Smooth muscle cell (in vitro differentiated cells): ENCODE data around the gene SHISA7. TPM values are rescaled to one million over a fixed set of nuclear protein-coding genes. Genes with fewer than 3 reads are reported as not detected.

Source experiments
- DNase-seq: peaks from one replicate; lab custom pipeline; 2025; ENCODE audit not compliant: unreplicated experiment; lab: John Stamatoyannopoulos, UW
- H2AFZ ChIP-seq: fragments of 200-600 bp; sonication (generic); 2 replicates; pipeline ENCODE4 v1.6.0; 2016; ENCODE audit warnings: antibody characterized with exemption, low read depth, mild to moderate bottlenecking
- H3F3A ChIP-seq: fragments of 200-600 bp; sonication (generic); 2 replicates; pipeline ENCODE4 v1.6.0; 2017; ENCODE audit warnings: antibody characterized with exemption, low read depth
- H3K27ac ChIP-seq: fragments of 200-600 bp; sonication (generic); 2 replicates; pipeline ENCODE4 v1.5.1; 2016; ENCODE audit warnings: low read depth, mild to moderate bottlenecking
- H3K27me3 ChIP-seq: fragments of 200-600 bp; sonication (generic); 2 replicates; pipeline ENCODE4 v1.6.1; 2016; ENCODE audit warnings: low read depth, mild to moderate bottlenecking
- H3K36me3 ChIP-seq: fragments of 200-600 bp; sonication (generic); 2 replicates; pipeline ENCODE4 v1.5.1; 2016; ENCODE audit warnings: low read depth
- H3K4me1 ChIP-seq: fragments of 200-600 bp; sonication (generic); 2 replicates; pipeline ENCODE4 v1.5.1; 2016; ENCODE audit warnings: low read depth
- H3K4me2 ChIP-seq: fragments of 200-600 bp; sonication (generic); 2 replicates; pipeline ENCODE4 v1.6.0; 2016; ENCODE audit warnings: mild to moderate bottlenecking
- H3K4me3 ChIP-seq: fragments of 200-600 bp; sonication (generic); 2 replicates; pipeline ENCODE4 v1.5.1; 2016; ENCODE audit warnings: mild to moderate bottlenecking
- H3K79me2 ChIP-seq: fragments of 200-600 bp; sonication (generic); 2 replicates; pipeline ENCODE4 v1.6.0; 2016; ENCODE audit warnings: low read depth, mild to moderate bottlenecking
- H3K9ac ChIP-seq: fragments of 200-600 bp; sonication (generic); 2 replicates; pipeline ENCODE4 v1.6.0; 2016; ENCODE audit warnings: low read depth
- H3K9me3 ChIP-seq: fragments of 200-600 bp; sonication (generic); replicated peaks from 2 replicates; pipeline ENCODE4 v1.5.1; 2016; ENCODE audit warnings: low read depth
- H4K20me1 ChIP-seq: fragments of 200-600 bp; sonication (generic); 2 replicates; pipeline ENCODE4 v1.6.0; 2016; ENCODE audit warnings: low read depth
- WGBS: methylation state at CpG from one replicate; pipeline ENCODE4 v1.1.7; 2016; ENCODE audit warnings: low lambda C conversion rate; 5-methylcytosine and 5-hydroxymethylcytosine counted together
- polyA plus RNA-seq: library from polyadenylated mRNA; unstranded; fragments of >200 nt; fragmentation: Nextera tagmentation; extraction: Ambion mirVana; gene quantifications from 2 replicates; pipeline ENCODE4 v1.2.1, GENCODE V29; 2016
- total RNA-seq: library from RNA; depleted of rRNA; stranded (reverse); fragments of >200 nt; gene quantifications from 2 replicates; pipeline ENCODE4 v1.2.3, GENCODE V29; 2014
- TF ChIP-seq, protein P1 (sequence below): fragments of 200-600 bp; sonication (generic); IDR thresholded peaks from 2 replicates; pipeline ENCODE4 v1.5.1; 2017; ENCODE audit warnings: borderline replicate concordance, mild to moderate bottlenecking, antibody characterized with exemption; ENCODE audit not compliant: insufficient read depth, poor library complexity, severe bottlenecking

Gene SHISA7
- total and polyA plus RNA-seq, 2 experiments from 2014 or later = not detected

DNA sequence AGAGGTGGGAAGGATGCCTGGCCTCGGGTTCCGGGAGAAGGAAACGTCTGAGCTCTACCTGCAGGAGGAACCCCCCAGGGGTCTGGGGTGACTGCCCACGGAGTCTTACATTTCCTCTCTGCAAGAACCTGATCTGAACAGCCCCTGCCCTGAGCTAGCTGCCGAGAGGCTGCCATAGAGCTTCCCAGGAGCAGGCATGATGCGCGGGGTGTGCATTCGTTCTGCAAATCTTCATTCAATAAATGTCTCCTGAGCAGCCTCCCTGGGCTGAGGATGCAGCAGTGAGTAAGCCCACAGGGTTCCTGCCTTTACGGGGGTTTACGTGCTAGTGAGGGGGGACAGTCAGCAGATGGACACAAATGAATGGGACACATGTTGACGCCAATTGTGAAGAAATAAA lies 1.5 kb upstream of the SHISA7 start:
- H3K4me2 ChIP-seq = no peak overlapping the region
- H3K27me3 ChIP-seq = peaks cover 83% of the 10 kb centered on the region
- no peaks in the 10 kb centered on the region for H3K4me1 ChIP-seq
- WGBS = 61% methylated on average over 11 of the region's 11 CpGs
- no peaks in the 10 kb centered on the region for H3K9me3 ChIP-seq
- no peaks in the 10 kb centered on the region for H3K79me2 ChIP-seq
- no peaks in the 10 kb centered on the region for H4K20me1 ChIP-seq
- no peak overlapping the region for H3K27ac ChIP-seq
- no peaks in the 10 kb centered on the region for H3K36me3 ChIP-seq
- DNase-seq = no peak
- H3F3A ChIP-seq = no peaks in the 10 kb centered on the region
- H2AFZ ChIP-seq = no peak overlapping the region
- H3K4me3 ChIP-seq = no peak overlapping the region
- H3K9ac ChIP-seq = no peak overlapping the region
- TF ChIP-seq, protein P1, sequence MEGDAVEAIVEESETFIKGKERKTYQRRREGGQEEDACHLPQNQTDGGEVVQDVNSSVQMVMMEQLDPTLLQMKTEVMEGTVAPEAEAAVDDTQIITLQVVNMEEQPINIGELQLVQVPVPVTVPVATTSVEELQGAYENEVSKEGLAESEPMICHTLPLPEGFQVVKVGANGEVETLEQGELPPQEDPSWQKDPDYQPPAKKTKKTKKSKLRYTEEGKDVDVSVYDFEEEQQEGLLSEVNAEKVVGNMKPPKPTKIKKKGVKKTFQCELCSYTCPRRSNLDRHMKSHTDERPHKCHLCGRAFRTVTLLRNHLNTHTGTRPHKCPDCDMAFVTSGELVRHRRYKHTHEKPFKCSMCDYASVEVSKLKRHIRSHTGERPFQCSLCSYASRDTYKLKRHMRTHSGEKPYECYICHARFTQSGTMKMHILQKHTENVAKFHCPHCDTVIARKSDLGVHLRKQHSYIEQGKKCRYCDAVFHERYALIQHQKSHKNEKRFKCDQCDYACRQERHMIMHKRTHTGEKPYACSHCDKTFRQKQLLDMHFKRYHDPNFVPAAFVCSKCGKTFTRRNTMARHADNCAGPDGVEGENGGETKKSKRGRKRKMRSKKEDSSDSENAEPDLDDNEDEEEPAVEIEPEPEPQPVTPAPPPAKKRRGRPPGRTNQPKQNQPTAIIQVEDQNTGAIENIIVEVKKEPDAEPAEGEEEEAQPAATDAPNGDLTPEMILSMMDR = no peak

DNA sequence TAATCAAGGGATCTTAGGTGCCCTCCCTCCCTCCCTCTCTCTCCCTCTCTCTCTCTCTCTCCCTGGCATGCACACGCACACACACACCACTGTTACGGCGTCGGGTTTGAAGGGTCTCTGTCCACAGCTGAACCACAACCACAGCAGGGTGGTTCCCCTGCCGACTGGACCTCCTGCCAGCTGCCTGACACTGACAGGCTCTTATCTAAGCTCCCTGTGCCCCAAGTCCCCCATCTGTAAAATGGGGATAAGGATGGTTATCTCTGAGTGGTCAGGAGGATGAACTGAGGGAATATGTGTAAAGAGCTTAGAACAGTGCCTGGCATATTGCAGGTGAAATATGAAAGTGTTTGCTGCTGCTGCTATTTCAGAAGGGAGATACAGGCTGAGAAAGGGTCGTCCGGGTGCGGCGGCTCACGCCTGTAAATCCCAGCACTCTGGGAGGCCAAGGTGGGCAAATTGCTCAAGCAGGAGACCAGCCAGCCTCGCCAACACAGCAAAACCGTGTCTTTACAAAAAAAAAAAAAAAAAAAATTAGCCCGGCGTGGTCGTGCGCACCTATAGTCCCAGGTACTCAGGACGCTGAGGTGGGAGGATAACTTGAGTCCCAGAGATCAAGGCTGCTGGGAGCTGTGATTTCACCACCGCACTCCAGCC lies 852 bp upstream of the SHISA7 start:
- Histone ChIP-seq H4K20me1 (no peaks in the 10 kb centered on the region), H3K36me3 (no peaks in the 10 kb centered on the region), H3K4me2 (no peak overlapping the region), H3K9me3 (no peaks in the 10 kb centered on the region), H3F3A (no peaks in the 10 kb centered on the region), H3K79me2 (no peaks in the 10 kb centered on the region), H3K4me3 (no peak overlapping the region), H2AFZ (no peak overlapping the region), H3K27ac (no peak overlapping the region), H3K9ac (no peak overlapping the region), H3K4me1 (no peaks in the 10 kb centered on the region), H3K27me3 (peaks cover 83% of the 10 kb centered on the region)
- WGBS = 58% methylated on average over 17 of the region's 18 CpGs
- TF ChIP-seq, protein P1 = no peak
- no peak for DNase-seq

DNA sequence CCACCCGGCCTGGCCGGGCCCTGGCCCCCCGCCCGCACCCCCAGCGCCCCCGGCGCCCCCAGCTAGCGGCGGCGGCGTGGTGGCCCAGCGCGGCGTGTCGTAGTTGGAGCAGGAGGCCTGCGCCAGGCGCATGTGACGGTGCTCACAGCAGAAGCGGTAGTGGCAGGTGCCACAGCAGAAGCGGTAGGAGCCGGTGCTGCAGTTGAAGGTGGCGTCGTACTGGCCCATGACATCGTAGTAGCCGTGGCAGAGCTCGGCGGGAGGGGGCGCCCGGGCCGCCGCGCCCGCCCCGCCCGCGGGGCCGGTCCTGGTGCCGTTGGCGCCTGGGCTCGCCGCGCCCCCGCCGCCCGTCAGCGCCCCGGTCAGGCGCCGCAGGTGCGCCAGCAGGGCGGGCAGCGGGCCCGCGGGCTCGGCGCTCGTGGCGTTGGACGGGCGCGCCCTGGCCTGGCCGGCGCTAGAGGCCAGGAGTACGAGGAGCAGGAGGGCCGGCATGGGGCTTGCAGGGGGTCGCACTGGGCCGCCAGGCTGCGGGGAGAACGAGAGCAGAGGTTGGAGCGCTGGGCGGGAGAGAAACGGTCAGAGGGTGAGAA lies 633 bp downstream of the SHISA7 start:
- Histone ChIP-seq H3K4me3 (no peak overlapping the region), H3K36me3 (no peaks in the 10 kb centered on the region), H3F3A (no peaks in the 10 kb centered on the region), H3K9ac (no peak overlapping the region), H3K79me2 (no peaks in the 10 kb centered on the region), H2AFZ (no peak overlapping the region), H3K27me3 (peaks cover 90% of the 10 kb centered on the region), H3K27ac (no peak overlapping the region), H4K20me1 (no peaks in the 10 kb centered on the region), H3K4me2 (no peak overlapping the region), H3K9me3 (no peaks in the 10 kb centered on the region), H3K4me1 (no peaks in the 10 kb centered on the region)
- WGBS = 2% methylated on average over 49 of the region's 72 CpGs
- no peak for DNase-seq
- TF ChIP-seq, protein P1 = no peak
